ENCODE results near the gene CACNA1I.

CACNA1I gene

GRCh38 chr22:39627865-39628562 lies 57.5 kb downstream of the CACNA1I start:
- no peak for TF ChIP-seq ZFX (IDR thresholded peaks at IDR 0.05; ENCODE audit: borderline replicate concordance)
- TF ChIP-seq, protein P1, sequence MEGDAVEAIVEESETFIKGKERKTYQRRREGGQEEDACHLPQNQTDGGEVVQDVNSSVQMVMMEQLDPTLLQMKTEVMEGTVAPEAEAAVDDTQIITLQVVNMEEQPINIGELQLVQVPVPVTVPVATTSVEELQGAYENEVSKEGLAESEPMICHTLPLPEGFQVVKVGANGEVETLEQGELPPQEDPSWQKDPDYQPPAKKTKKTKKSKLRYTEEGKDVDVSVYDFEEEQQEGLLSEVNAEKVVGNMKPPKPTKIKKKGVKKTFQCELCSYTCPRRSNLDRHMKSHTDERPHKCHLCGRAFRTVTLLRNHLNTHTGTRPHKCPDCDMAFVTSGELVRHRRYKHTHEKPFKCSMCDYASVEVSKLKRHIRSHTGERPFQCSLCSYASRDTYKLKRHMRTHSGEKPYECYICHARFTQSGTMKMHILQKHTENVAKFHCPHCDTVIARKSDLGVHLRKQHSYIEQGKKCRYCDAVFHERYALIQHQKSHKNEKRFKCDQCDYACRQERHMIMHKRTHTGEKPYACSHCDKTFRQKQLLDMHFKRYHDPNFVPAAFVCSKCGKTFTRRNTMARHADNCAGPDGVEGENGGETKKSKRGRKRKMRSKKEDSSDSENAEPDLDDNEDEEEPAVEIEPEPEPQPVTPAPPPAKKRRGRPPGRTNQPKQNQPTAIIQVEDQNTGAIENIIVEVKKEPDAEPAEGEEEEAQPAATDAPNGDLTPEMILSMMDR (IDR thresholded peaks at IDR 0.05), result no peak

GRCh38 chr22:39628563-39629080 lies 58.1 kb downstream of the CACNA1I start:
- TF ChIP-seq, protein P1 (IDR thresholded peaks at IDR 0.05), result no peak
- no peak for TF ChIP-seq ZFX (IDR thresholded peaks at IDR 0.05; ENCODE audit: borderline replicate concordance)
- no peak overlapping the region for H3K27ac ChIP-seq

More at GRCh38 chr22:39627865-39628562, 57.5 kb downstream of the CACNA1I start:
- H3K27ac ChIP-seq, result no peak overlapping the region

- no peak for TF ChIP-seq ZFX (IDR thresholded peaks at IDR 0.05; ENCODE audit: borderline replicate concordance)
- TF ChIP-seq, protein P1 (IDR thresholded peaks at IDR 0.05), result no peak
- H3K27ac ChIP-seq, result no peak overlapping the region
Observed at GRCh38 chr22:39629851-39630250, 59.3 kb downstream of the CACNA1I start.

DNA sequence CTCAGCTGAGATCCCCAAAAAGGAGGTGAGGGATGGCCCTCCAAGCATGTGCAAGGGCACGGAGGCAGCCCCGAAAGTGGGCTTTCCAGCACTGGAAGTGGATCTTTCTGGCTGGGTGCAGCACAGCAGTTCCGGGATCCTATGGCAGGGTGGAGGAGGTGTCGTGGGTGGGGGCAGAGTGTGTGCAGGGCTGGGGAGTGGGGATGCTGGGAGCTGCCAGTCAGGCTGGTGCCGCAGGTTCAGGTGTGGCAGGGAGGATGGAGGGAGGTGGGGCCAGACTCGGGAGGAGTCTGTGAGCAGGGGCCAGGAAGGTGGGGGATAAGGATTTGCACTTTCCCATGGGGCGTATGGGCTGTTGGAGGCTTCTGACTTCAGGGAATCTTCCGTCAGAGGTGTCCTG lies 60.2 kb downstream of the CACNA1I start:
- TF ChIP-seq, protein P1 (IDR thresholded peaks at IDR 0.05), result no peak
- no peak for TF ChIP-seq ZFX (IDR thresholded peaks at IDR 0.05; ENCODE audit: borderline replicate concordance)
- H3K27ac ChIP-seq, result no peak overlapping the region

DNA sequence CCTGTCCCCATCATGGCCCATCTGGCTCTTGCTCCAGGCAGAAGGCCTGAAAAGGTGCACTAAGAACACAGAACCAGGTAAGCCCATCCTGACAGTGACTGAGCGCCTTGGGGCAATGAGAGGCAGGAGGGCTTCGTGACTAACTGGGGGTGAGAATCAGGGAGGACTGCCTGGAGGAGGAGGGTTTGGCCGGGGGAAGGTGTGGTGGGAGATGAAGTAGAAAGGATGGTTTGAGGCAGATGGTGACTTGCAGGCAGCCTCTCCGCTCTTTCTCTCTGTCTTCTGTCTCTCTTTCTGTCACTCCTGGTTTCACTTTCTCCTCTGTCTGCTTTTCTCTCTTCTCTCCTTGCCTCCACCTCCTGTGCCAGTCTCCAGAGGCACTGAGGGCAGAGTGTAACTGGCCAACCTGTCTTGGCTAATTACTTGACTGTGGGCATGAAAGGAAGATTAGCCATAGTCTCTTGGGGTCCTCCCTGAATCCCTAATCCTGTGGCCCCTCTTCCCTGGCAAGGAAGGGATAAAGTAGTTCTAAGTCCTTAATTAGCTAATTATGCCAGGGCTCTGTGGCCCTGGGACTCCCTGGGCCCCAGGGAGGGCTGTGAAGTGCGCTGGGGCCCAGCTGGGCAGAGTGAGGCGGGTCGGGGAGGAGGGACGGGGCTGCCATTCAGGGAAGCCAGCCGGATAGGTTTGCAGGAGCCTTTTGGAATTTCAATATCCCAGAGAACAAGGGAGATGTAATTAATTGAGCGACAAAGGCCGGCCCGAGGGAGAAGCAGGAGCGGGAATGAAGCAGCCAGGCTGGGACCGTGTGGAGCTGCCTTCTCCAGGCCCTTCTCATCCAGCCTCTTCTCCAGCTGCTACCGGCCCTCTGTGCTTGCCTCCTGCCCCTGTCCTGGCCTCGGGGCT lies 61.1 kb downstream of the CACNA1I start:
- H3K27ac ChIP-seq, result no peak overlapping the region
- TF ChIP-seq, protein P1 (IDR thresholded peaks at IDR 0.05), result no peak
- TF ChIP-seq ZFX (IDR thresholded peaks at IDR 0.05; ENCODE audit: borderline replicate concordance), result no peak

- TF ChIP-seq ZFX (IDR thresholded peaks at IDR 0.05; ENCODE audit: borderline replicate concordance), result no peak
- TF ChIP-seq, protein P1 (IDR thresholded peaks at IDR 0.05), result no peak
- H3K27ac ChIP-seq, result no peak overlapping the region
Observed at GRCh38 chr22:39634530-39635405, 64.2 kb downstream of the CACNA1I start.

Measured in 22Rv1 (cell line).